CD4-positive, alpha-beta T cell treated with Interleukin-17A for 1 hour (primary cell): Measurements from ENCODE around the gene SEC61A1.
A peak's percentile ranks its signal among the peaks of the same experiment; 100 is the strongest.

Experiments used
- DNase-seq: peaks from one replicate; pipeline ENCODE4 v3.0.0-alpha.2; 2020

SEC61A1 gene

DNA sequence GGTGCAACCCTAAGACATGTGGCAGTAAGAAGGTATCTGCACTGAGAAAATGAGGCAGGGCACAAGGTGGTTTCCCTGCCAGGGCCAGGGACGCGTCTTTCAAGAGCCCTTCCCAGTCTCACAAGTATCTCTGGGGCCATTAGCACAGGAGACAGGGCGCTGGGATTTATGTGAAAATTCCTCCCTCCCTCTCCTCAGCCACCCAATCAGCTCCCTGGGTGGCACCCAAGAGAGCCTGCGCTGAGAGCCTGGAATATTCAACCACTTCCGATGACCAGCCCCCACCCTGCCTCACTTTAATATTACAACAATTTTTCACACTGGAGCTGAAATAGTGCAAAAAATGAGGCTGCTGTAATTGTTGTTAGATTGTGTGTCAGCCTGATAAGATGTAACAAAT lies 26.1 kb downstream of the SEC61A1 start:
- DNase-seq: no peak

DNA sequence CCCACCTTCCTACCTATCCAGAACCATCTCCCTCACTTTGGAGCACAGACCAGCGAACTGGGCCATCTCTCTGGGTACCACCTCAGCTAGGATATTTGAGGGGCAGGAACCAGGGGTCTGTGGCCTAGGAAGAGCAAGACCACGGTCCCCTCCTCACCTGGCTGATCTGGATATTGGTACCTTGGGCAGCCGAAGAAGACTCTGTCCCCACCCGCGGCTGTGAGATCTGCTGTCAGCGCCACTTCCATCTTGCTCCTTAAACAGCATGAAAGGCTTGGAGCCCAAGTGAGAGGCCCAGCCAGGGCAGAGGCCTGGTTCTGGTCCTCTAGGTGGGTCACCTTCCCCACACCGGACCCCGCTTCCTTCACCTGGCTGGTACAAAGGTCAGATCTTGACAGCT lies 26.6 kb downstream of the SEC61A1 start:
- no peak for DNase-seq

DNA sequence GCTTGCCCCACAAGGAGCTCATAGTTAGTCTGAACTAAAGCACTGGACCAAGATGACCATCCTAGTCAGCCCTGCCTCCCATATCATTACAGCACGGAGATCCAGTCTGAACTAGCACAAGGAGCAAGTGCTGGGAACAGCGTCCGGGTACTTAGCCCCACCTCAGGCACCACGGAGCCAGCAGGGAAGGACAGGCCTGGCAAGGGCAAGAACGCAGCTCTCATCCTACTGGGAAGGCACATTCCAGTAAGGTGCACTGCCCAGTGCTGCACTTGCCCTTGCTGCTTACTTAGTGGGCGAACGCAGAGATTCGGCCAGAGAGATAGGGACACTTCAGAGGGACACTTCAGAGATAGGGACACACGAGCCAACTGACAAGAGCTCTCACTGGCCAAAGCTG lies 27.6 kb downstream of the SEC61A1 start:
- DNase-seq: no peak

DNA sequence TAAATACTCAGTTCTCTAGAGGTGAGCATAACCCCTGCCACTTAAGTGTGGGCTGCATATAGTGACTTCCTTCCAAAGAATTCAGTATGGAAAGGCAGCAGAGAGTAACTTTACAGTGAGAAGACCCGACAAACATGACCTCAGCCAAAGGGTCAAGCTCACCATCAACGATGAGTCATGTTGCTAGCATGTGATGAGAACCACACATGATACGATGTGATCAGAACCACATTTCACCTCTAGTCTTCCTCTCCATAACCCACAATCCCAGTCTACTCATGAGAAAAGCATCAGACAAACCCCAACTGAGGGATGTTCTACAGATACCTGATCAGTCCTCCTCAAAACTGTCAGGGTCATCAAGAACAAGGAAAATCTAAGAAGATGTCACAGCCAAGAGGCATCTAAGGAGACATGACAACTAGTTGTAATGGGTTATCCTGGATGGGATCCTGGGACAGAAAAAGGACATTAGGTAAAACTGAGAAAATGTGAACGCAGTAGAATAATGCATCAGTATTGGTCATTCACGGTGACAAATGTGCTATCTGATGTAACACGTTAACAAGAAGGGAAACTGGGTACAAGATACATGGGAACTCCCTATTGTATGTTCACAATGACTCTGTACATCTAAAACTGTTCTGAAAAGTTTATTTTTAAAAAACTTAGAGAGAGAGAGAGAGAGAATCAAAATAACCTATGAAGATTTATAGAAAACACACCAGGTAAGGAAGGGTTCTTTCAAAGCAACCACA lies 28.3 kb downstream of the SEC61A1 start:
- DNase-seq: no peak

DNA sequence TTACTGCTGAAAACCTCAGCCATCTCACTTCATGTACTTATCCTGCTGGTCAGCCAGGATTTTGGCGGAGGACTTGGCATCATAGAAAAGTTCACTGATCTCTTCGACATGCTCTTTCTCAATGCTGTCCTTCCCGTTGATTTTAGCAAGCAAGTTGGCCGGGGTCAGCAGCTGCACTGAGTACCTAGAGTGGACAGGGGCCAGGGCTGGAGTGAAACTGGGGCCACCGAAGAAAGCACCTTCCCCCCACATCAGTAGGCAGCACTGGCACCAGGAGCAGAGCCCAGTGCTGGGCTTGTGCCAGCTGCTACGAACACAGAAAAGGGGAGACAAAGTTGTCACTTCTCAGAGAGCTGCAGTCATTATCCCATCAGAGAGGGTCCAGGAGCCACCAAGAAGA lies 29.0 kb downstream of the SEC61A1 start:
- no peak for DNase-seq

DNA sequence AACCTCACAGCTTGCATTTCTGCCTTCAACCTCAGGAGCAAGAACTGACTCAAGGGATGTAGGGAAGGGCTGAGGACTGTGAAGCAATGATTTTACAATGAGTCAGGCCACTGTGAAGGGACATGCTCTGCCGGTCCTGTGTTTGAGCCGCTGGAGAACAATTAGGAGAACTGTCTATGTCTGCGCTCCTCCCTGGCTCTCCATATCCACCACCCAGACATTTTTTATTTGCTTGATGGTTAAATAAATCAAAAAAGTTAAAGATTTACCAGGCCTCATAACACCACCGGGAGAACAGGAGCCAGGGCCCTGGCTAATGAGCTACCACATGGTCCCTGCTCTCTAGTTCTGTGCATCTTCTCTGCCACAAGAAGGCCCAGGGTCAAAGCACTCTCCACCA lies 29.6 kb downstream of the SEC61A1 start:
- DNase-seq: no peak

DNA sequence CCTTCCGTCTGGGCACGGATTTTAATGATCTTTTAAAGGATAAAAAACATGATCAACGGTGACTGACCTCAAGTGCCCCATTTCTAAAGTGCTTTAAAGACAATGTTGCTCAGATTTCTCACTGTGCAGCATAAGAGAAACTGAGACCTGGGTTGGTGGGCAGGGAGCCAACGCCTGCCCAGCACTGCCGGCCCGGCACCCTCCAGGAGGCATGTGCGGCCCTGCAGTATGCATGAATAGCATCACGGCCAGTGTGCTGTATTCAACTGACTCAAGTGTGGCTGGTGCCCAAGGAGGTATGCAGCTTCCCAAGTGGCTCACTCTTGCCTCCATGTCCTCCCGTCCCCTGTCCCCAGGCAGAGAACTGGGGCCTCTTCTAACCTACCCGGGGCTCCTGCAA lies 30.3 kb downstream of the SEC61A1 start:
- no peak for DNase-seq

DNA sequence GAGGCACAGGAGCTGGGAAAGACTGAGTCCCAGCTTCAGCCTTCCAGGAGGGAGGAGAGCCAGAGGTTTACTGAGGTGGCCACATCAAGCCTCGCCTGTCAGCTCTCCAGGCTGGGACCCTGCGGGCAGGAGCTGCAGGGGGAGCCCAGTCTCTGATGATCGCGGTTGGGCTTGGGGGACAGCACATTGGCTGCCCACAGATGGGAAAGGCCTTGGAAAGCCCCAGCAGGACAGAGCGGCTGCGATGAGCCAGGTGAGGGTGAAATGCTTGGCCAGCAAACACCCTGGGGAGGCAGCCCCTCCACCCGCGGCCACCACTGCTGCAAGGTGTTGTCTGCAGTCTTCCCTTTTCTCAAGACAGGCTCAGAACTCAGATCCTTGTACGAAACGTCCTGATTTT lies 31.2 kb downstream of the SEC61A1 start:
- no peak for DNase-seq

DNA sequence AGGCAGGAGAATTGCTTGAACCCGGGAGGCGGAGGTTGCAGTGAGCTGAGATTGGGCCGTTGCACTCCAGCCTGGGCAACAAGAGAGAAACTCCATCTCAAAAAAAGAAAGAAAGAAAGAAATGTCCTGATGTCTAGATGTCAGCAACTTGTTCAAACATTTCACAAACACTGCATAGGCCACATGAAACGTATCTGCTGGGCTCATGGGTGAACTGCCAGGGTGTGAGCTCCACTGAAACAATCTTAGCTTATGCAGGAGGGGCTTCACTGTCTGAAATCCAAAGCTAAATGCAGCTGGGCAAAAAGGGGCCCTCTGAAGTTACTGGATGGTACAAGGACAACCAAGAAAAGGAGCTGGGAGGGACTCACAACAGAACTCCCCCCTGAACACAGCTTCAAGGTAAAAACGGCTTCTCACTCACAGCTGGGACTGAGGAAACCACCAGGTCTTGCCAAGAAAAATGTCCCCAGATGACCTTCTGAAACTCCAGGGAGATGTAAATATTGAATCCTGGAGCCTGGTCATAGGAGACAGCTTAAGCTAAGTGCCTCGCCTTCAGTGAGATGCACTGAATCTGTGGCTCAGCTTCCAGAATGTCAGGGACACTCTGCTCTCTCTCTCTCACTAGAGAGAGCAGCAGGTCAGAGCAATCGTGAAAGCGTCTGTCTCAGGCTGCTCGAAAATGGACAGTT lies 31.9 kb downstream of the SEC61A1 start:
- no peak for DNase-seq

DNA sequence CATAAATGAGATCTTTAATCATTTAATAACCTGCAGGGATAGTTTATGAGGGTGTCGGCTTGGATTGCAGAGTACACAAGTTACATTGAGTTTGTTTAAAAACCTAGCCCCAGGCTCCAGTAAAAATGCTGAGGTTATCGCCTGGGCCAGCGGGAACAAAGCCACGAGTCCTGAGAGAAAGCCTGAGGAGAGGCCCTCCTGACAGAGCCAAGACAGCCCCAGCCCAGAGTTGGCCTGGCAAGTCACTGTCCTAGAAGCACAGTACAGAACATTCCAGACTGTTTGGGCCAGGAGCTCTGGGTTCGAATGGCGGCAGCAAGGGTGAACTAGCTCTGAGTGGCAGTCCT lies 32.4 kb downstream of the SEC61A1 start:
- no peak for DNase-seq

DNA sequence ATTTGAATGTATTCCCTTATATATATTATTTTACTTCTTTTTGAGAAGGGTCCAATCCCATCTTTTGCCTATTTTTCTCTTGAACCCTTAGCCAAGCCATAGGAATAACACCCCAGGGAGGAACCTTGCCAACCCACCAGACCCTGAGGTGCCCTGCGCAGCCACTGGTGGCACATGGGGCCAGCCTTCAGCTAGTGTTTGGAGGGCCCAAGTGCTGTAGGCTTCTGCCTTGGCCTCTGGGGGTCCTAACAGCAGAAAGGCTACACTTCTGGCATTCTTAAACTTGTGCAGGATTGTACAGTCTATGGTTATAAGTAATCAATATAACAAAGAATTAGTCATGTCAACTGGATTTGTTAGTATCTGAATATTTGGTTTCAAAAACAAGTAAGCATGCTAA lies 36.9 kb downstream of the SEC61A1 start:
- DNase-seq: no peak

DNA sequence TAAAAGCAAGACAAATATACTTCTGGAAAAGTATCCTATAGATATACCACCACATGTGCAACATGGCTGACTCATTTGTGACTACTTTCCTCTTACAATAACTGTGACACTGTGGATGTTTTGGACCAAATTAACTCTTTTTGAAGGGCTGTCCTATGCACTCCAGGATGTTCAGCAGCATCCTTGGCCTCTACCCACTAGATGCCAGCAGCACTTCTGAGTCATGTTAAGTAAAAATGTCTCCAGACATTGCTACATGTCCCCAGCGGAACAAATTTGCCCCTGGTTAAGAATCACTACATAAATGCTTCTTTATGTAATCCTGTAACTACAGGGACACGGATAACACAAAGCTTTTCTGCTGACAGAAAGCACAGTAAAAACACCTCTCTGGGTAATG lies 39.3 kb downstream of the SEC61A1 start:
- DNase-seq: no peak

DNA sequence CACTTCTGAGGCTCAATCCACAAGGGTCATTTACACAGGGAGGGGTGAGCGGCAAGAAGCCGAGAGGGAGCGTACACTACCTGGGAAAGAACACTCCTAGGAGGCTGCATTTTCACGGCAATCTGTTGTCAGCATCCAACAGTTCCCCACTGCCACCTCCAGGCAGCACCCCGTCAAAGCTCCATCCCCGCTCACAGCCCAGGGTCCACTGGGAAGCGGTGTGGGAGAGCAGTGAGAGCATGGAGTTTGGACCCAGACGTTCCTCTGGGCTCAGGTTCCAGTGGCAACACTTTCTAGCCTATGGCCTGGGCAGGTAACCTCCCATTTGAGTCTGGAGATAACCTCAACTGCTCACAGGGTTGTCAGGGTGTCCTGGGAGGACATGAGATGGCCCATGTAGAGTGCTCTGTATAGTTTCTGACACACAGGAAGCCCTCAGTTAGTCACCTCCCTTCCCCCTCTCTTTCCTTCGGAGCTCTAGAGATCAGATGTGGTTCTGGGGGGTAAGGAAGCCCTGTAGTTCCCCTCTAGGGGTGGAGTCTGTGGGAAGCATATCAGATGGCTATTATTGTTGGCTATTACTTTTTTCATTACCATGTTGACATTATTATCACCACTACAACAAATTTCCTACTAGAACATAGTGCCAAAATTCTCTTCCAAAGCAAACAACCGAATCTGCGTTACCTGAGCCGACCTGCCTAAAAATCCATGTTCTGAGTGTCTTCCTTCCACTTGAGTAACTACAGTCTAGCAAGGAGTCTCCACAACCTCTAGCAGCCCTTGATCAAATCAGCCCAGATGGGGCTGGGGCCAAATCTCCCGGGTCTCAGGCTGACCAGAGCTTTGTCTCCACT lies 42.3 kb downstream of the SEC61A1 start:
- DNase-seq: no peak

DNA sequence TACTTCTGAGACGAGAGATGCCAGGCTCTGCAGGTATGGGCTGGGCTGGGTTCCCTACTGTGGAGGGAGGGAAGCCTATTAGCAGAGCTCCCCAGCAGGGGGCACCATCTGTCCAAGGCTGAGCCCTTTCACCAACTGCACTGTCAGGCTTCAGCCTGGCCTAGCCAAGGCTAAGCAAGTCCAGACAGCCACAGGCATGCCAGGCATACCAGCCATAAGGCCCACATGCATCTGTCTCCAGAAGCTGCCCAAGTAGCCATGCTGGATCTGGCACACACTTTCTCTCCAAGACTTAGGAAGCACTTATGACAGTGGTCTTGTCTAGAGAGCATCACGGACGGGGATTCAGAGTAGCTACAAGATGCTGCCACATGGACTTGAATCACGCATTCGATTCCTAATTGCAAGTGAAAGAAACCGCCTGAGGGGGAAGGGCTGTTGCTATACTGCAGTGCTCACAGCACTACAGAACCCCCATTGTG lies 43.0 kb downstream of the SEC61A1 start:
- DNase-seq: peak; percentile 81

DNA sequence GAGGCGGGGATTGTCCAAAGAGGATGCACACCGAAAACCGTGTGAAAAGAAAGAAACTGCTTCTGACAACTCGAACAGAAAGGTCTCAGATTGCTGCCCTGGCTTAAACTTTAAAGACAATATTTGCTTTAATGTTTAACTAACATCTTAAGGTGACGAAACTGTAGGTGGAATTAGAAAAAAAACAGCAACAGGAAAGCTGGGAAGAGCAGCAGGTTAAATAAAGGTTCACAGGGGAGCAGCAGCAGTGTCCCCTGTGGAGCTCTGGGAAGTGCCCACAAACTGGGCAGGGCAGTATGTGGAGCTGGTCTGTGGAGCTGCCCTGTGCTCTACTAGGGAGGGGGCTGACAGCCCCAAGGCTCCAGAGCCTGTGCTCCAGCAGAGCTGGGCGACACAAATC lies 46.0 kb downstream of the SEC61A1 start:
- no peak for DNase-seq

DNA sequence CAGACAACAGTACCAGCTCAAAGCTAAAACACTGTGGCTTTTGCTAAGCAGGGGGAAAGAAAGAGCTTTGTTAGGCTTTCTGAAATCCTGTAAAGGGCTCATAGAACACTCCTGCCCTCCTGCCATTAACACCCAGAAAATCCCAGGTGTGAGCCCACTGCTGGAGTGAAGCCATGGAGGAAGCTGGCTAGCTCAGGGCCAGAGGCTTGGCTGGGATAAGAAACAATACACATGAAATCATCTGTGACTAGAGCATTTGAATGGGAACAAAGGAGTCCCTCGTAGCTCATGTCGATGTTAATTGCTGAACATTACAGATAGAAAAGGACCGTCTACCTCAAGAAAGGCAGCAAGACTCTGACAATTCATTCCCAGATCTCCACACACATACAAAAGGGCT lies 47.9 kb downstream of the SEC61A1 start:
- no peak for DNase-seq

DNA sequence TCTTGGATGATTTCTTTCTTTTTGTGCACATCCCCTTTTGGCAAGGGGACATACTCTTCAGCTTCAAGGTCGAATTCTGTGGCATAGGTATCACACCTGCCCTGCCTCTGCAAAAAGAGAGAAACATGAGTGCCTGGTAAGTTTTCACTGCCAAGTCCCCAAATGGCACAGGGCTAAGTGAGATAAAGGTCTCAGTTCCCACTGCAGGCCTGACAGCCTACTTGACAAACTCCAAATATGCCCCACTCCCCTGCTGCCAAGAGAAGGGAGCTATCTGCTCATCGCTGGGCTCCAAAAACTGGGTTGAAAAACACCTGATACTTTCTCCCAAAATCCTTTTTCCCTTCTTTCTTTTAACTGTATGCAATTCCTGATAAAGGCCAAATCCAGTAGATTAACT lies 48.4 kb downstream of the SEC61A1 start:
- no peak for DNase-seq

DNA sequence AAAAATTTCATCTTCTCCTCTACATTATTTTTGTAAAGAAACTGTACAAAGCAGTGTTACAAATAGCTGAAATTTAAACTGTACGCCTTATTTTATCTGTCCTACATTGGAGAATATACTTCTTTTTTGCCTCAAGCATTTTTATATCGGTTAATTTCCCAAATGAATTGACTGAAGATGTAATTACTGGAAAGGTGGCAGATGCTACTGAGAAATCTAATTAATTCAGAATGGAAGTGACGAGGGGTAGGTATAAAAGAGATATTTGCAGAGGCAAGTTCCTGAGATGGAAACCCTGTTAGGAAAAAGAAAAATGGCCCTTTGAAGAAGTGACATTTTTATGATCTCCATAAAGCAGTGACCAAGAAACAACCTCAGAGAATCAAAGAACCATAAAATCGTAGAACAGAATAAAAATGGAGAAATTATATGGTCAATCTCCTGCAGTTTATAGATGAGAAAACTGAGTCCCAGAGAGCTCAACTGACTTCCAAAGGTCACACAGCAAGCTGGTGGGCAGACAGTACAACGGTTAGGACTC lies 51.0 kb downstream of the SEC61A1 start:
- no peak for DNase-seq

DNA sequence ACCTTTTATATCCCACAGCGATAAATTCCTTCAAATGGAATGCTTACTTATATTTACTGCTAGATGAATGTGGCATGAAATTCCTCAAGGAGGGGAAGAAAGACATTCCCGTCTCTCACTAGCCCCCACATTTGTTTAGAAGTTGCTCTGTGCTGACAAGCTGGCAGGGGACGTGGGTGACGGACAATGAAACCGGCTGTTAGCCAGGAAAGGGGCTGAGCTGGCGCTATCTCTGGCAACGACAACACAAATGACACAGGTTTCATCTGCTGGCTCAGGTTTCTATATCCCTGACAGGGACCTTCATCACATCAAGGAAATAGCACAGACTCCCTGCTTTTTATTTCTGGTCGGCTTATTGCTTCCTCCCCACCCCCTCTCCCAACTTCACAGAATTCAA lies 55.6 kb downstream of the SEC61A1 start:
- DNase-seq: no peak

DNA sequence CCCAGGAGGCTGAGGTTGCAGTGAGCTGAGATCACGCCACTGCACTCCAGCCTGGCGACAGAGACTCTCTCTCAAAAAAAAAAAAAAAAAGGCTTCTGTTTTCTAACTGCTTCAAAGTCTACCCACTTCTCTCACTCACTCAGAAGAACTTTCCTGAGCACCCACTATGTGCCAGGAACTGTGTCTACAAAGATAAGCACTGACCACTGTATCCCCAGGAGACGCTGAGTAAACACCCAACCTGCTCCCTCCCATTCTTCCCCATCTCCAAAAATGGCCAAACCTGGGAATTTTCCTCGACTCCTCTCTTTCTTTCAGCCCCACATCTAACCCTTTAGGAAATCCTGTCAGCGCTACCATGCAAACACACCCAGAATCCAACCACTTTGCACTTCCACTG lies 58.9 kb downstream of the SEC61A1 start:
- no peak for DNase-seq

DNA sequence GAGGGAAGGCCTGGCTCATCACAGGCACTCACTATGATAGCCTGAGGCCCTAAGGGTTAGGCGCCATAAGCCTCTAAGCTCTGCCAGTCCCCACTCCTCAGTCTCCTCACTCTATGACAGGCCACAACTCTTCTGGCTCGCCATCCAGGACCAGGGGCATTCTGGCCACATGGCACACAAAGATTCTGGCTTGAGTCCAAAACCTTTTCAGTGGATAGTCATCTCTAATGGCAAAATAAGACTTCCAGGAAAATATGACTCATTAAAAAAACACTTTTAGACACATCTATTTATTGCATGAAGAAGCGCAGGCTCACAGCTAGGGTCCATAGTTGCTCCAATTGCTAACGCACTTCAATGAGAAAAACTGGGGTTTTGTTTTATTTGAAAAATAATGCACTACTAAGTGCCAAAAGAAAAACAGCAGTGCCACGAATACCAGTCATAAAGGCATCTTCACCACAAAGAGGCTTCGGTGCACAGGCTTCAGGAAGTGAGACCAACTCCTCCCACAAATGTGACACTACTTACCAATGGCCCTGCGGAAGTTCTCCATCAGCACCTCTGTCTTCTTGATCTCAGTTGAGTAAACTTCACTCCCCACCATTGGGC lies 60.2 kb downstream of the SEC61A1 start:
- DNase-seq: peak; percentile 76

DNA sequence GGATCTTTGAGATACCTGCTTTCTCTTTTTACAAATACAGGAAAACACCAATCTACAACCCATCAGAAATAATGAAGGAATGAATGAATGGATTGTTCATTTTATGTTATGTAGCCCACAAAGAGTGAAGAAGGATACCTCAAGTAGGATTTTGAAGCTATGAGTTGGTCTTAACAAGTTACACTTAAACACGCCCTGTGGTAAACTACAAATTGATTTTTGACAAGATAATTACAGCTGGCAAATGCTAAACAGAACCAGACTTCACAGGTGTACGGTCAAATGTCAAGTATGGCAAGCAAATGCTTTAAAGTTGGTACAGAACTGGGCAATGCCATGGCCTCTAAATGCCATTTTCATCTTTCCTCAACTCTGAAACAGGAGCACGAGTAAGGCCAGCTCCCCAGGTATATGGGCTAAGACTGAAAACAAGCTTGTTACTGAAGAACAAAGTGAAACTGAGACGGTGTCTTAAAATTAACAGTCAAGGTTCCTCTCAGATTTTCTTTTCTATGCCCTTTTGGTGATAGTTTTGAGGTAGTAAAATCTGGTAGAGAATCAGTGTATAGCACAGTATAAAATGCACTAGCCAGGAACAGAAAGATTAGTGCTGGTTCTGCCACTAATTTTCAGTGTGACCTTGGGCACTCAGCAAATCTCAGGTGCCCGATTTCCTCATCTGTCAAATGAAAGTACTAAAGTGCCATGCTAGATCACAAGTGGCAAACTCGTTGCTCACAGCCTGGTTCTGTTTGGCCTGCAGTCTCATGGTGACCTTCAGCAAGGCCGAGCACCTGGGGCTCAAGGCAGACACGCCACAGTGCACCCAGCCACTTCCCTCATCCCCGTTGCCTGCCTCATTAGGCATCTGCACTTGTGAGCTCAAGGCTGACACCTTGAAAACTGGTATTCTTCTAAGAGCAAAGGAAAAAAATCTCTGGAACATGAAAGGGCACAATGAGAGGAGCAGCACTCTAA lies 61.9 kb downstream of the SEC61A1 start:
- DNase-seq: peak; percentile 25
